Measurements from ENCODE around the gene TBX15. TPM values are rescaled to one million over a fixed set of nuclear protein-coding genes. Genes with fewer than 3 reads are reported as not detected.

Gene TBX15
- total and polyA plus RNA-seq, 2 experiments from 2014 or later = 0.21 TPM; not detected in 1

DNA sequence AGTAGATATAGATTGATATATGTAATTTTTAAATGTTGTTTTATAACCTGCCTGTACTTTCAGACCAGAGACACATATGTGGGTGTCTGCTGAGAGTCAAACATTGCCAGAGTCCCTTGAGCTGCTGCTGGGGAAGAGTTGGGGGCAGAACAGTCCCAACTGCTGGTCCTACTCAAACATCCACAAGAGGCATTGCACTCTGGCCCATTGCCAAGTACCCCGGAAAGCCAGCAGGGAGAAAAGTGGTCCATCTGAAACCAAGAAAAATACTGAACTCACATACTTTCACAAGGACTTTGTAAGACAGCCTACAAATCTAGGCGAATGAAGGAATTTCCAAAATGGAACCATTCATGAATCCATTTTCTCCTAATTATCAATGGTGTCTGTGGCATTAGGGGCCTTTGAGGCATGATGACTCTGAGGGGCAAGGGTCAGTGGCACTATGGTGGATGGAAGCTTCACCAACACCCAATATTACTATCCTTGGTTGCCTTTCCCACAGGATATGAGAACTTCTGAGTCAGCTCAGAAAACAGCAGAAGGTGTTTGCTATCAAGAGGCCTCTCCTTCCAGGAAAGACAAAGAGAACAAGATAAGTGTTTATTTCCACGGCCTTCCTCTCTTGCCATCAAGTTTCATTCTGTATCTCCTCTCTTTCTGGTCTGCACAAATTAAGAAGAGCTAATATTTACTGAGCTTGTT lies 7.3 kb upstream of the TBX15 start:
- Mint-ChIP-seq H3K27me3 (ENCODE audit: insufficient read depth, low read depth, poor library complexity) (peaks cover 100% of the 10 kb centered on the region), H3K9me3 (no peaks in the 10 kb centered on the region; the same call in 2 of the 3 replicates), H3K27ac (no peak overlapping the region), H3K36me3 (ENCODE audit: low read depth) (no peaks in the 10 kb centered on the region), H3K4me3 (no peak overlapping the region), H3K4me1 (peaks cover 52% of the 10 kb centered on the region)
- no peak for TF ChIP-seq STAT1 (IDR thresholded peaks at IDR 0.05; ENCODE audit: unreplicated experiment)
- no peak for TF ChIP-seq ZNF462 (CRISPR knock-in tag; IDR thresholded peaks at IDR 0.05)
- no peak for TF ChIP-seq NANOG (IDR thresholded peaks at IDR 0.05; ENCODE audit: borderline replicate concordance)
- no peak for TF ChIP-seq EZH2phosphoT487 (IDR thresholded peaks at IDR 0.05; ENCODE audit: unreplicated experiment)
- no peak for TF ChIP-seq ZNF114 (CRISPR knock-in tag; IDR thresholded peaks at IDR 0.05)
- TF ChIP-seq EZH2 (IDR thresholded peaks at IDR 0.05; ENCODE audit: low read depth, unreplicated experiment) = no peak
- TF ChIP-seq ETS1 (IDR thresholded peaks at IDR 0.05) = no peak
- TF ChIP-seq ZNF331 (CRISPR knock-in tag; IDR thresholded peaks at IDR 0.05; ENCODE audit: low read depth) = no peak
- no peak for TF ChIP-seq REST (IDR thresholded peaks at IDR 0.05; ENCODE audit: unreplicated experiment)
- TF ChIP-seq CTCF (conservative IDR thresholded peaks at IDR 0.05; ENCODE audit: low read depth in 2 of 2) = no peak
- no peak for TF ChIP-seq JUNB (IDR thresholded peaks at IDR 0.05; ENCODE audit: unreplicated experiment)
- TF ChIP-seq CREB1 (CRISPR knock-in tag; IDR thresholded peaks at IDR 0.05; ENCODE audit: low read depth) = no peak
- no peak for TF ChIP-seq POLR2AphosphoS5 (IDR thresholded peaks at IDR 0.05; ENCODE audit: low read depth)
- Histone ChIP-seq H3K36me3 (ENCODE audit: insufficient read depth) (no peaks in the 10 kb centered on the region), H3K4me1 (ENCODE audit: insufficient read depth) (peaks cover 56% of the 10 kb centered on the region), H3K9me2 (ENCODE audit: insufficient read depth) (no peaks in the 10 kb centered on the region), H3K4me2 (no peak overlapping the region), H3K4me3 (no peak overlapping the region), H3K79me2 (replicated peaks; ENCODE audit: insufficient read depth) (no peaks in the 10 kb centered on the region), H3K27ac (ENCODE audit: low read depth) (no peak overlapping the region), H4K20me1 (replicated peaks; ENCODE audit: insufficient read depth) (no peaks in the 10 kb centered on the region; the same call in none of the 2 replicates), H3K27me3 (ENCODE audit: insufficient read depth) (peaks cover 100% of the 10 kb centered on the region), H3F3A (replicated peaks; ENCODE audit: low read depth) (peaks cover 8% of the 10 kb centered on the region), H2AFZ (no peak overlapping the region)
- DNase-seq (ENCODE audit: low spot score) (no peak), ATAC-seq (no peak)

Data from GM23338 (cell line).